GM23338 (cell line): ENCODE measurements around the gene RGS21.

Experiments used
- CREB1 ChIP-seq: fragments of 250-450 bp; sonication (Bioruptor Pico); IDR thresholded peaks from 2 replicates; pipeline ENCODE4 v1.5.0; 2020; ENCODE audit warnings: low read depth, mild to moderate bottlenecking, moderate library complexity
- EZH2 ChIP-seq: fragments of 200-600 bp; sonication (generic); IDR thresholded peaks from one replicate; pipeline ENCODE4 v1.8.0; 2017; ENCODE audit warnings: antibody characterized with exemption, mild to moderate bottlenecking, low read depth; ENCODE audit not compliant: unreplicated experiment
- EZH2phosphoT487 ChIP-seq: fragments of 200-600 bp; sonication (generic); IDR thresholded peaks from one replicate; pipeline ENCODE4 v1.8.1; 2018; ENCODE audit warnings: antibody characterized with exemption; ENCODE audit not compliant: unreplicated experiment
- JUNB ChIP-seq: IDR thresholded peaks from one replicate; pipeline ENCODE4 v1.6.1; 2016; ENCODE audit warnings: antibody characterized with exemption; ENCODE audit not compliant: unreplicated experiment
- POLR2AphosphoS5 ChIP-seq: IDR thresholded peaks from 2 replicates; pipeline ENCODE4 v1.6.1; 2016; ENCODE audit warnings: antibody characterized with exemption, low read depth
- ZNF114 ChIP-seq: fragments of 250-450 bp; sonication (Bioruptor Pico); IDR thresholded peaks from 2 replicates; pipeline ENCODE4 v1.5.0; 2020; ENCODE audit warnings: mild to moderate bottlenecking, moderate library complexity
- TF ChIP-seq, protein P1 (sequence below), 2 experiments: fragments of 200-600 bp in 1 of 2; sonication (generic) in 1 of 2; conservative IDR thresholded peaks; 2 replicates each; pipeline versions ENCODE4 v1.5.1 to v1.6.1; 2016 to 2017; ENCODE audit warnings: antibody characterized with exemption in 2 of 2, low read depth in 2 of 2, mild to moderate bottlenecking in 2 of 2, moderate library complexity in 1 of 2
- TF ChIP-seq, protein P2 (sequence below): IDR thresholded peaks from 2 replicates; pipeline ENCODE4 v1.6.1; 2016; ENCODE audit warnings: antibody characterized with exemption

DNA sequence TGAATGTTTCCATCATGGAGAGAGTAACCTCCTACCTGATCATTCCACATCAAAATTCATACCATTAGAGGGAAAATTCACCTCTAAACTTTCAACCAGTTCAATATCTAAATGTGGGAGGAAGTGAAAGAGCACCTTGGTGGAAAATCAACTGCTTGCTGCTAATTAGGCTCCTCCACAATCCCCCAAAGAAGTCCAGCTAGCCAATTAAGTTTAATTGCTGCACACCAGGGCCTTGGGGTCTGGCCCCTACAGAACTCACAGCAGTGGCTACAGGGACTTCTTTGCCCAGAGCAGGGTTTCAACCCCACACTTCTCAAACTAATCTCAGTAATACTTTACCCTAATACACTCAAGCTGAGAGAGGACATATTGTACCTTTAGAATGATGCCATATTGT lies 62.1 kb downstream of the RGS21 start:
- TF ChIP-seq, protein P1, sequence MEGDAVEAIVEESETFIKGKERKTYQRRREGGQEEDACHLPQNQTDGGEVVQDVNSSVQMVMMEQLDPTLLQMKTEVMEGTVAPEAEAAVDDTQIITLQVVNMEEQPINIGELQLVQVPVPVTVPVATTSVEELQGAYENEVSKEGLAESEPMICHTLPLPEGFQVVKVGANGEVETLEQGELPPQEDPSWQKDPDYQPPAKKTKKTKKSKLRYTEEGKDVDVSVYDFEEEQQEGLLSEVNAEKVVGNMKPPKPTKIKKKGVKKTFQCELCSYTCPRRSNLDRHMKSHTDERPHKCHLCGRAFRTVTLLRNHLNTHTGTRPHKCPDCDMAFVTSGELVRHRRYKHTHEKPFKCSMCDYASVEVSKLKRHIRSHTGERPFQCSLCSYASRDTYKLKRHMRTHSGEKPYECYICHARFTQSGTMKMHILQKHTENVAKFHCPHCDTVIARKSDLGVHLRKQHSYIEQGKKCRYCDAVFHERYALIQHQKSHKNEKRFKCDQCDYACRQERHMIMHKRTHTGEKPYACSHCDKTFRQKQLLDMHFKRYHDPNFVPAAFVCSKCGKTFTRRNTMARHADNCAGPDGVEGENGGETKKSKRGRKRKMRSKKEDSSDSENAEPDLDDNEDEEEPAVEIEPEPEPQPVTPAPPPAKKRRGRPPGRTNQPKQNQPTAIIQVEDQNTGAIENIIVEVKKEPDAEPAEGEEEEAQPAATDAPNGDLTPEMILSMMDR (conservative IDR thresholded peaks at IDR 0.05; ENCODE audit: low read depth in 2 of 2) = no peak
- TF ChIP-seq POLR2AphosphoS5 = no peak
- no peak for TF ChIP-seq EZH2phosphoT487
- TF ChIP-seq JUNB = no peak
- no peak for TF ChIP-seq CREB1 (CRISPR knock-in tag)
- TF ChIP-seq EZH2 = no peak
- TF ChIP-seq ZNF114 (CRISPR knock-in tag) = no peak
- TF ChIP-seq, protein P2, sequence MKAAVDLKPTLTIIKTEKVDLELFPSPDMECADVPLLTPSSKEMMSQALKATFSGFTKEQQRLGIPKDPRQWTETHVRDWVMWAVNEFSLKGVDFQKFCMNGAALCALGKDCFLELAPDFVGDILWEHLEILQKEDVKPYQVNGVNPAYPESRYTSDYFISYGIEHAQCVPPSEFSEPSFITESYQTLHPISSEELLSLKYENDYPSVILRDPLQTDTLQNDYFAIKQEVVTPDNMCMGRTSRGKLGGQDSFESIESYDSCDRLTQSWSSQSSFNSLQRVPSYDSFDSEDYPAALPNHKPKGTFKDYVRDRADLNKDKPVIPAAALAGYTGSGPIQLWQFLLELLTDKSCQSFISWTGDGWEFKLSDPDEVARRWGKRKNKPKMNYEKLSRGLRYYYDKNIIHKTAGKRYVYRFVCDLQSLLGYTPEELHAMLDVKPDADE = no peak
